Adrenal gland (tissue), 12 donors: Measurements from ENCODE around the gene MTR. TPM values are rescaled to one million over a fixed set of nuclear protein-coding genes. Genes with fewer than 3 reads are reported as not detected.
"Not testable (repeated sequence)": the region's sequence is repeated elsewhere in the genome, so short reads cannot be mapped to it uniquely, and the experiment has no call there.

Experiments used
- DNase-seq, 7 donors: peaks; one replicate each; pipeline ENCODE4 v3.0.0-alpha.2; 2019 to 2020
- H3K27ac ChIP-seq, 5 donors: fragments of 200-600 bp; sonication (generic) in 4 of 5; 1 replicate in 3 of 5; 2 replicates in 2 of 5; pipeline versions ENCODE4 v1.5.1 to v1.8.0; 2016 to 2020; ENCODE audit warnings: mild to moderate bottlenecking in 1 of 5
- H3K27me3 ChIP-seq: fragments of 200-600 bp; 2 replicates; pipeline ENCODE4 v1.8.0; 2021
- H3K36me3 ChIP-seq, 2 donors: fragments of 200-600 bp; replicated peaks in 1 of 2; 1 replicate in 1 of 2; 2 replicates in 1 of 2; pipeline versions ENCODE4 v1.5.1 to v1.8.0; 2018 to 2022
- H3K4me1 ChIP-seq, 2 donors: fragments of 200-600 bp; replicated peaks in 1 of 2; 1 replicate in 1 of 2; 2 replicates in 1 of 2; pipeline versions ENCODE4 v1.5.1 to v1.8.0; 2018 to 2021
- H3K4me3 ChIP-seq, 4 donors: fragments of 200-600 bp; sonication (generic) in 3 of 4; one replicate each; pipeline ENCODE4 v1.5.1; 2016 to 2018
- H3K9me3 ChIP-seq, 3 donors: fragments of 200-600 bp; sonication (generic) in 1 of 3; replicated peaks in 1 of 3; 1 replicate in 2 of 3; 2 replicates in 1 of 3; pipeline versions ENCODE4 v1.5.1 to v1.8.0; 2016 to 2021
- POLR2A ChIP-seq, 2 donors: fragments of 450-650 bp; IDR thresholded peaks; one replicate each; pipeline ENCODE4 v1.6.1; 2017; ENCODE audit warnings: antibody characterized with exemption in 2 of 2, mild to moderate bottlenecking in 2 of 2, moderate library complexity in 1 of 2
- WGBS, 4 donors: extraction: QIAGEN DNeasy Blood & Tissue Kit in 2 of 4; methylation state at CpG; one replicate each; pipeline versions ENCODE4 v1.1.5 to v1.1.7; 2013 to 2017; 5-methylcytosine and 5-hydroxymethylcytosine counted together
- intact Hi-C, 2 donors: fragments of 100-400 bp; cut with DNase I; formaldehyde crosslinking; loops; one replicate each; pipeline versions ENCODE4 v1.14.1 to v1.15.0; 2022 to 2023
- polyA plus RNA-seq, 3 donors: library from polyadenylated mRNA; stranded (reverse); fragments of 200-250 nt in 2 of 3; fragments of 350-450 nt in 1 of 3; fragmentation: Illumina TruSeq in 1 of 3; extraction: RNeasy Lipid Tissue Mini Kit (QIAGEN cat#74804) in 1 of 3; gene quantifications; one replicate each; pipeline ENCODE4 v1.2.3, GENCODE V29; 2013 to 2014
- total RNA-seq, 9 donors: library from RNA; depleted of rRNA in 4 of 9; stranded (reverse); fragments of >200 nt in 4 of 9; fragments of 120-200 nt in 1 of 9; fragmentation: NEBNext Ultra II Directional in 1 of 9; extraction: Animal tissue kit (Norgen Biotek cat#: 25700) in 1 of 9; gene quantifications; one replicate each; pipeline versions ENCODE4 v1.1.0 to v1.2.4, GENCODE V29; 2013 to 2023
- TF ChIP-seq, protein P1 (sequence below), 6 experiments: fragments of 450-650 bp in 4 of 6; fragments of 200-600 bp in 2 of 6; sonication (generic) in 1 of 6; IDR thresholded peaks; 1 replicate in 5 of 6; 2 replicates in 1 of 6; pipeline versions ENCODE4 v1.5.1 to v1.8.0; 2016 to 2021; ENCODE audit warnings: antibody characterized with exemption in 6 of 6, mild to moderate bottlenecking in 2 of 6, moderate library complexity in 1 of 6
- donor health status: healthy with polysubstance abuse.
- donor health status: Bipolar disorder and iron deficiency.
- donor health status: DM: yes; HTN: yes; CAD: no.
- donor health status: DM: no; HTN: no; CAD: no.
- donor health status: DM: no; HTN: no; CAD: no.
- donor health status: DM: yes; HTN: yes; CAD: no.

The MTR gene
- total and polyA plus RNA-seq, 12 donors: 7.8 to 44.3 (median 25.1) TPM

GRCh38 chr1:236896716-236897115 is 101.6 kb downstream of the MTR start:
- no peaks in the 10 kb centered on the region for H3K4me1 ChIP-seq
- no peak overlapping the region for H3K27ac ChIP-seq
- no peak overlapping the region for H3K4me3 ChIP-seq
- WGBS, 4 donors: 89 to 98% (median 97%) methylated on average over 2 of the region's 2 CpGs
- TF ChIP-seq POLR2A (IDR thresholded peaks at IDR 0.05): no peak
- TF ChIP-seq, protein P1, sequence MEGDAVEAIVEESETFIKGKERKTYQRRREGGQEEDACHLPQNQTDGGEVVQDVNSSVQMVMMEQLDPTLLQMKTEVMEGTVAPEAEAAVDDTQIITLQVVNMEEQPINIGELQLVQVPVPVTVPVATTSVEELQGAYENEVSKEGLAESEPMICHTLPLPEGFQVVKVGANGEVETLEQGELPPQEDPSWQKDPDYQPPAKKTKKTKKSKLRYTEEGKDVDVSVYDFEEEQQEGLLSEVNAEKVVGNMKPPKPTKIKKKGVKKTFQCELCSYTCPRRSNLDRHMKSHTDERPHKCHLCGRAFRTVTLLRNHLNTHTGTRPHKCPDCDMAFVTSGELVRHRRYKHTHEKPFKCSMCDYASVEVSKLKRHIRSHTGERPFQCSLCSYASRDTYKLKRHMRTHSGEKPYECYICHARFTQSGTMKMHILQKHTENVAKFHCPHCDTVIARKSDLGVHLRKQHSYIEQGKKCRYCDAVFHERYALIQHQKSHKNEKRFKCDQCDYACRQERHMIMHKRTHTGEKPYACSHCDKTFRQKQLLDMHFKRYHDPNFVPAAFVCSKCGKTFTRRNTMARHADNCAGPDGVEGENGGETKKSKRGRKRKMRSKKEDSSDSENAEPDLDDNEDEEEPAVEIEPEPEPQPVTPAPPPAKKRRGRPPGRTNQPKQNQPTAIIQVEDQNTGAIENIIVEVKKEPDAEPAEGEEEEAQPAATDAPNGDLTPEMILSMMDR (IDR thresholded peaks at IDR 0.05): no peak
- intact Hi-C loops: no loop called here
- no peaks in the 10 kb centered on the region for H3K9me3 ChIP-seq
- no peak for DNase-seq
- H3K36me3 ChIP-seq: peaks cover 0 to 52% of the 10 kb centered on the region in 2 donors
- H3K27me3 ChIP-seq: no peaks in the 10 kb centered on the region

GRCh38 chr1:236904892-236905741 is 110.0 kb downstream of the MTR start:
- H3K9me3 ChIP-seq: no peaks in the 10 kb centered on the region
- no peaks in the 10 kb centered on the region for H3K36me3 ChIP-seq
- 54 to 58% (median 57%) methylated on average over 5 of the region's 5 CpGs for WGBS, 4 donors
- no peak overlapping the region for H3K4me3 ChIP-seq
- no peaks in the 10 kb centered on the region for H3K27me3 ChIP-seq
- no peak for TF ChIP-seq POLR2A (IDR thresholded peaks at IDR 0.05)
- TF ChIP-seq, protein P1 (IDR thresholded peaks at IDR 0.05): no peak
- peak overlapping the region in 2 of 5 donors; percentile 2 to 17 for H3K27ac ChIP-seq
- peak; percentile 28 to 77 (median 60) for DNase-seq
- H3K4me1 ChIP-seq: peaks cover 0 to 6% of the 10 kb centered on the region in 2 donors
- intact Hi-C loops: no loop called here

DNA sequence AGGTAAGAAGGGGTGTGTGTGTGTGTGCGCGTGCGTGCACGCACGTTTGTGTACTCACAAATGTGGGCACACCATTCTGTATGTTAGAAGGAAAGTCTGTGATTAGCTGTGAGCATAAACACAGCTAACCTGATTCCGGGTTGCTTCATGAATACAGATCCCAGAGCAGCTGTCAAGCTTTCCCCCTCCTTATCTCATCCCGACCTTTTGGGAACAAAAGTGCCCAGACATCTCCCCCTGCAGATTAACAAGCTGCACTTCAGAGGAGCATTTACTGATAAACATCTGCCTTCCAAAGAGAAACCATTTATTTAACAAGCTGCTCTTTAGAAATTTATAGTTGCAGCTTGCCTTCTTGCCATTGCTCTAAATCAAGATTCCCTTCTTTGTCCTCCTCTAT is 112.1 kb downstream of the MTR start:
- peaks cover 0 to 6% of the 10 kb centered on the region in 2 donors for H3K4me1 ChIP-seq
- 61 to 67% (median 64%) methylated on average over 7 of the region's 7 CpGs for WGBS, 4 donors
- no peak for DNase-seq
- TF ChIP-seq, protein P1 (IDR thresholded peaks at IDR 0.05): no peak
- no peak for TF ChIP-seq POLR2A (IDR thresholded peaks at IDR 0.05)
- H3K27me3 ChIP-seq: no peaks in the 10 kb centered on the region
- H3K27ac ChIP-seq: no peak overlapping the region
- no peaks in the 10 kb centered on the region for H3K36me3 ChIP-seq
- intact Hi-C loops: no loop called here
- no peak overlapping the region for H3K4me3 ChIP-seq
- H3K9me3 ChIP-seq: no peaks in the 10 kb centered on the region

DNA sequence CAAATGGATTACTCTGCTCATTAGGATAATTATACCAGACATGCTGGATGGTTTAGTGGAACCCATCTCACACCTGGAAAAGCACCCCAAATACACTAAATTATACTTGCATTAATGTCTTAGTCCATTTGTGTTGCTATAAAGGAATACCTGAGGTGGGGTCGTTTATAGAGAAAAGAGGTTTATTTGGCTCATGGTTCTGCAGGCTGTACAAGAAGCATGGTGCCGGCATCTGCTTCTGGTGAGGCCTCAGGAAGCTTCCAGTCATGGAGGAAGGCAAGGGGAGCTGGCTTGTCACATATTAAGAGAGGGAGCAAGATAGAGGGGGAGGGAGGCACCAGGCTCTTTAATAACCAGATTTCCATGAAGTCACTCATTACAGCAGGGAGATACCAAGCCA is 113.6 kb downstream of the MTR start:
- H3K4me3 ChIP-seq: no peak overlapping the region
- 82 to 100% (median 92%) methylated on average over 2 of the region's 2 CpGs for WGBS, 4 donors
- no peaks in the 10 kb centered on the region for H3K36me3 ChIP-seq
- no peak for DNase-seq
- no peaks in the 10 kb centered on the region for H3K27me3 ChIP-seq
- no peak for TF ChIP-seq POLR2A (IDR thresholded peaks at IDR 0.05)
- TF ChIP-seq, protein P1 (IDR thresholded peaks at IDR 0.05): no peak
- H3K9me3 ChIP-seq: no peaks in the 10 kb centered on the region
- intact Hi-C loops: no loop called here
- H3K4me1 ChIP-seq: peaks cover 0 to 6% of the 10 kb centered on the region in 2 donors
- no peak overlapping the region for H3K27ac ChIP-seq

- H3K9me3 ChIP-seq, H3K4me1 ChIP-seq, H3K36me3 ChIP-seq, H3K27me3 ChIP-seq, H3K27ac ChIP-seq, H3K4me3 ChIP-seq, intact Hi-C loops, DNase-seq: not testable (repeated sequence)
- WGBS, 4 donors: 88 to 94% (median 91%) methylated on average over 7 of the region's 7 CpGs
These were observed 116.0 kb downstream of the MTR start for GRCh38 chr1:236911047-236911446.
